HCT116 (cell line): ENCODE measurements around the gene CYP11A1. TPM values are rescaled to one million over a fixed set of nuclear protein-coding genes. Genes with fewer than 3 reads are reported as not detected.

Experiments used
- ATAC-seq: fragments of 200-7000 bp; cut with Tn5 transposase; 2 replicates; pipeline ENCODE4 v1.9.1; 2020; ENCODE audit warnings: mild to moderate bottlenecking, moderate library complexity
- BruUV-seq: library from RNA; stranded (reverse); fragments of 400-500 nt; replicated peaks from 2 replicates; lab custom pipeline; 2021; lab: Mats Ljungman, UMichigan
- CTCF ChIA-PET: fragments of 300-600 bp; sonication (Branson Sonifier 250); formaldehyde crosslinking; loops from one replicate; lab custom pipeline; 2021; ENCODE audit warnings: antibody characterized with exemption; lab: Charles Lee
- POLR2A ChIA-PET: fragments of 300-600, 350-600 bp; sonication (Branson Sonifier 250); formaldehyde crosslinking; loops from one replicate; lab custom pipeline; 2021; ENCODE audit warnings: antibody characterized with exemption; lab: Charles Lee
- RAD21 ChIA-PET, 2 experiments: fragments of 300-600 bp; sonication (Branson Sonifier 250); formaldehyde crosslinking; loops; one replicate each; lab custom pipeline; 2023; ENCODE audit warnings: low total read pairs in 2 of 2; ENCODE audit not compliant: uncharacterized antibody in 2 of 2, unreplicated experiment in 2 of 2, low non-redundant PET in 1 of 2; lab: Charles Lee
- DNase-seq: peaks from one replicate; pipeline ENCODE4 v3.0.0-alpha.2; 2010; ENCODE audit warnings: low read depth, low spot score
- H2AFZ ChIP-seq: fragments of 200-600 bp; shearing (Covaris generic), sonication (generic); 2 replicates; pipeline ENCODE4 v1.6.1; 2017; ENCODE audit warnings: low read depth, mixed run types, mixed read lengths, antibody characterized with exemption, low read length; ENCODE audit not compliant: poor library complexity, severe bottlenecking
- H3K27ac ChIP-seq: 2 replicates; pipeline ENCODE4 v1.5.1; 2012; ENCODE audit warnings: low read depth, low read length
- H3K27me3 ChIP-seq: fragments of 200-600 bp; sonication (generic); 2 replicates; pipeline ENCODE4 v1.6.1; 2016; ENCODE audit warnings: mixed run types, low read length, mixed read lengths; ENCODE audit not compliant: insufficient read depth
- H3K36me3 ChIP-seq, 2 experiments: fragments of 200-500 bp in 1 of 2; fragments of 200-600 bp in 1 of 2; sonication (Bioruptor generic) in 1 of 2; sonication (generic) in 1 of 2; 2 replicates each; pipeline versions ENCODE4 v1.5.1 to v1.6.1; 2014 to 2016; ENCODE audit warnings: low read length in 2 of 2, inconsistent platforms in 1 of 2, mixed read lengths in 1 of 2, mixed run types in 1 of 2; ENCODE audit not compliant: insufficient read depth in 2 of 2, control insufficient read depth in 1 of 2
- H3K4me1 ChIP-seq, 2 experiments: fragments of 200-600 bp in 1 of 2; sonication (generic) in 1 of 2; 2 replicates each; pipeline versions ENCODE4 v1.5.1 to v1.6.1; 2012 to 2017; ENCODE audit warnings: low read length in 2 of 2, inconsistent platforms in 1 of 2, mild to moderate bottlenecking in 1 of 2, mixed read lengths in 1 of 2, mixed run types in 1 of 2, moderate library complexity in 1 of 2; ENCODE audit not compliant: insufficient read depth in 2 of 2, control insufficient read depth in 1 of 2
- H3K4me2 ChIP-seq: fragments of 200-600 bp; sonication (generic); 2 replicates; pipeline ENCODE4 v1.6.1; 2017; ENCODE audit warnings: mixed run types, low read length, mixed read lengths
- H3K4me3 ChIP-seq, 2 experiments: fragments of 200-600 bp in 1 of 2; sonication (generic) in 1 of 2; replicated peaks in 1 of 2; 2 replicates each; pipeline ENCODE4 v1.5.1; 2011 to 2016; ENCODE audit warnings: low read length in 2 of 2, control low read depth in 1 of 2, low read depth in 1 of 2, mild to moderate bottlenecking in 1 of 2, mixed read lengths in 1 of 2, mixed run types in 1 of 2
- H3K79me2 ChIP-seq: fragments of 200-600 bp; sonication (generic); 2 replicates; pipeline ENCODE4 v1.6.1; 2017; ENCODE audit warnings: mild to moderate bottlenecking, mixed run types, low read length, moderate library complexity, mixed read lengths; ENCODE audit not compliant: insufficient read depth
- H3K9ac ChIP-seq: fragments of 200-600 bp; sonication (generic); 2 replicates; pipeline ENCODE4 v1.6.1; 2016; ENCODE audit warnings: low read length, mixed read lengths
- H3K9me2 ChIP-seq: fragments of 200-600 bp; sonication (generic), shearing (Covaris generic); 2 replicates; pipeline ENCODE4 v1.6.1; 2017; ENCODE audit warnings: mixed run types, mild to moderate bottlenecking, moderate library complexity; ENCODE audit not compliant: insufficient read depth
- H3K9me3 ChIP-seq, 2 experiments: fragments of 200-500 bp in 1 of 2; fragments of 200-600 bp in 1 of 2; sonication (Bioruptor generic) in 1 of 2; sonication (generic) in 1 of 2; 2 replicates each; pipeline ENCODE4 v1.6.1; 2014 to 2017; ENCODE audit warnings: low read length in 2 of 2, mixed read lengths in 2 of 2, inconsistent platforms in 1 of 2, low read depth in 1 of 2, mild to moderate bottlenecking in 1 of 2, mixed run types in 1 of 2, moderate library complexity in 1 of 2; ENCODE audit not compliant: control insufficient read depth in 1 of 2, insufficient read depth in 1 of 2
- H4K20me1 ChIP-seq: fragments of 200-600 bp; sonication (generic), shearing (Covaris generic); 2 replicates; pipeline ENCODE4 v1.6.1; 2017; ENCODE audit warnings: mixed run types, mild to moderate bottlenecking, moderate library complexity; ENCODE audit not compliant: insufficient read depth
- CBX3 ChIP-seq: IDR thresholded peaks from 2 replicates; pipeline ENCODE4 v1.6.1; 2012; ENCODE audit warnings: low read depth
- CEBPB ChIP-seq: IDR thresholded peaks from 2 replicates; pipeline ENCODE4 v1.6.1; 2012; ENCODE audit warnings: low read depth
- EGR1 ChIP-seq: IDR thresholded peaks from 2 replicates; pipeline ENCODE4 v1.6.1; 2012; ENCODE audit warnings: low read depth
- ELF1 ChIP-seq: IDR thresholded peaks from 2 replicates; pipeline ENCODE4 v1.6.1; 2012; ENCODE audit warnings: low read depth, borderline replicate concordance
- EZH2 ChIP-seq: fragments of 200-600 bp; sonication (generic); IDR thresholded peaks from 2 replicates; pipeline ENCODE4 v1.6.1; 2017; ENCODE audit warnings: antibody characterized with exemption, mixed run types
- EZH2phosphoT487 ChIP-seq: fragments of 200-600 bp; IDR thresholded peaks from 2 replicates; pipeline ENCODE4 v1.6.1; 2018; ENCODE audit warnings: antibody characterized with exemption, borderline replicate concordance
- JUND ChIP-seq: IDR thresholded peaks from 2 replicates; pipeline ENCODE4 v1.6.1; 2012
- POLR2A ChIP-seq: IDR thresholded peaks from 2 replicates; pipeline ENCODE4 v1.7.0; 2011; ENCODE audit warnings: borderline replicate concordance; ENCODE audit not compliant: insufficient read depth, insufficient read length; ENCODE audit errors: extremely low read depth
- POLR2AphosphoS5 ChIP-seq: IDR thresholded peaks from 2 replicates; pipeline ENCODE4 v1.6.1; 2011; ENCODE audit warnings: mild to moderate bottlenecking, low read depth, low read length, moderate library complexity
- RAD21 ChIP-seq: IDR thresholded peaks from 2 replicates; pipeline ENCODE4 v1.6.1; 2012; ENCODE audit warnings: low read depth, mild to moderate bottlenecking
- SIN3A ChIP-seq: IDR thresholded peaks from 2 replicates; pipeline ENCODE4 v1.6.1; 2012; ENCODE audit warnings: low read depth
- SRF ChIP-seq: IDR thresholded peaks from 2 replicates; pipeline ENCODE4 v1.6.1; 2012; ENCODE audit warnings: low read depth
- TCF7L2 ChIP-seq: IDR thresholded peaks from 2 replicates; pipeline ENCODE4 v1.7.0; 2011; ENCODE audit warnings: borderline replicate concordance, inconsistent platforms; ENCODE audit not compliant: insufficient read depth, insufficient read length; ENCODE audit errors: extremely low read depth
- YY1 ChIP-seq: IDR thresholded peaks from 2 replicates; pipeline ENCODE4 v1.6.1; 2011; ENCODE audit warnings: low read length, low read depth, moderate library complexity, mild to moderate bottlenecking; ENCODE audit not compliant: insufficient replicate concordance; ENCODE audit errors: extremely low read depth
- ZFX ChIP-seq: fragments of 450-650 bp; IDR thresholded peaks from 2 replicates; pipeline ENCODE4 v1.6.1; 2017
- ZNF274 ChIP-seq: fragments of 200-500 bp; sonication (Bioruptor generic); IDR thresholded peaks from 2 replicates; pipeline ENCODE4 v1.6.1; 2014; ENCODE audit warnings: mild to moderate bottlenecking, low read depth, low read length, inconsistent platforms
- intact Hi-C: fragments of 100-400 bp; cut with micrococcal nuclease; formaldehyde crosslinking; loops from 2 replicates; pipeline ENCODE4 v1.10.0; 2022
- total RNA-seq: library from RNA; stranded (reverse); gene quantifications from one replicate; pipeline ENCODE4 v1.2.1, GENCODE V29; 2021; ENCODE audit not compliant: unreplicated experiment
- TF ChIP-seq, protein P1 (sequence below), 3 experiments: fragments of 200-600 bp in 1 of 3; sonication (generic) in 1 of 3; IDR thresholded peaks in 2 of 3; conservative IDR thresholded peaks in 1 of 3; 2 replicates each; pipeline ENCODE4 v1.5.1; 2012 to 2017; ENCODE audit warnings: low read depth in 2 of 3, low read length in 2 of 3, antibody characterized with exemption in 1 of 3, borderline replicate concordance in 1 of 3, control low read depth in 1 of 3, mild to moderate bottlenecking in 1 of 3, mixed read lengths in 1 of 3, mixed run types in 1 of 3, moderate library complexity in 1 of 3; ENCODE audit not compliant: insufficient read depth in 1 of 3
- TF ChIP-seq, protein P2 (sequence below): IDR thresholded peaks from 2 replicates; pipeline ENCODE4 v1.6.1; 2012
- TF ChIP-seq, protein P3 (sequence below): IDR thresholded peaks from 2 replicates; pipeline ENCODE4 v1.6.1; 2012

The CYP11A1 gene
- total RNA-seq, 1 experiment from 2014 or later: 0.57 TPM

DNA sequence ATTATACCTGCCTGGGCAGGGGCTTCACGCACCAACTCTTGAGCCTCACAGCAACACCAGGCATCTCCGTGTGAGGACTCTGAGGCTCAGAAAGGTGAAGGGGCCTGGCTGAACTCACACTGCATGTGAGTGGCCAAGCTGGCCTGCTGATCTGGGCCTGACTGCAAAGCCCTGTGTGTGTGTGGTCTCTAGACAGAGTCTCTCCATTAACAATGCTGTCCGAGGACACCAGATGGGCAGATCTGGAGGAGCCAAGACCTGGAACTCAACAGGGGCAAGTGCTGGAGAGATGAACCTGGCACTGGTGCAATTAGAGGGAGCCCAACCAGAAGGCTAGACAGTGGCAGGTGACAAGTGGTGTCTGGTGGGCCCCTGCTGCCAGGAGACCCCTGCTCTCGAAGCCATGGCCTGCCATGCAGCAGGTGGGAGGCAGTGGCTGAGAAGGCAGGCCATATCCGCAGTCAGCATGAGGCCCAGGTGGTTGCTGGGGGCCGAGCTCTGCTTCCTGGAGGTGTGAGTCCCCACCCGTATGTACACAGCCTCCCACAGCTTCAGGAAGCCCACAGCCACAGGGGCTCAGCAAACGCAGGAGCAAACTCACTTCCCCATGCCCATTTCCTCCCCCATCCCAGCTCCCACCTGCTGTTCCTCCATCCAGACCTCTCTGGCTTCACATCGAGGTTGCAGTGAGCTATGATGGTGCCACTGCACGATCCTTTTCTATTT, 39.0 kb downstream of the CYP11A1 start:
- ChIA-PET CTCF (interaction anchor here (1.3 kb wide), 1 partner anchor 17 kb away, joined by 3 read pairs; no protein-coding TSS in a partner anchor), RAD21 (no interaction called here), POLR2A (no interaction called here)
- no peaks in the 10 kb centered on the region for H3K27me3 ChIP-seq
- H4K20me1 ChIP-seq: no peaks in the 10 kb centered on the region
- H3K36me3 ChIP-seq: no peaks in the 10 kb centered on the region
- no peak overlapping the region for H2AFZ ChIP-seq
- H3K9me2 ChIP-seq: no peaks in the 10 kb centered on the region
- no TSS peak for BruUV-seq
- H3K9me3 ChIP-seq: no peaks in the 10 kb centered on the region
- H3K4me1 ChIP-seq: no peaks in the 10 kb centered on the region
- ATAC-seq: no peak
- intact Hi-C loops: no loop called here
- H3K4me2 ChIP-seq: no peak overlapping the region
- no peak for DNase-seq
- H3K27ac ChIP-seq: no peak overlapping the region
- TF ChIP-seq JUND: no peak
- TF ChIP-seq POLR2AphosphoS5: no peak
- no peak for TF ChIP-seq CBX3
- no peak for TF ChIP-seq SRF
- no peak for TF ChIP-seq ZNF274
- TF ChIP-seq POLR2A: no peak
- TF ChIP-seq ZFX: no peak
- TF ChIP-seq, all 23 proteins: peak for 0
- no peak overlapping the region for H3K9ac ChIP-seq
- H3K4me3 ChIP-seq: no peak overlapping the region
- H3K79me2 ChIP-seq: no peaks in the 10 kb centered on the region

DNA sequence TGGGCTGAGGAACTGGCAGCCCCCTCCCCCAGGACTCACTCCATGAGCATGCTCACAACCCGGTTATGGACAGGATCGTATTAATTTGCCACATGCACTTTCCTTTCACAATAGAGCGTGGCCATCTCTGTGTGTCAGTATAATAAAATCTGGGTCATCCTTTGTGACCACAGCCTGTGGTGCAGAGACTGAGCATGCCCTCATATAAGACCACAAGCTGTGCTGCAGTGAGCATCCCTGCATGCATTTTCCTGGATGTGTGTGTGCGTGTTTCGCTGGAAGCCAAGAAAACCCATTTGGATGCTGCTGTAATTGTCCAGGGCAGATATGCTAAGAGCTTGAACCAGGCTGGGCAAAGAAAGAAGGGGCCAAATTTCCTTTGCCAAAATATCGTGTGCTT, 39.7 kb downstream of the CYP11A1 start:
- Histone ChIP-seq H3K4me1 (no peaks in the 10 kb centered on the region), H4K20me1 (no peaks in the 10 kb centered on the region), H2AFZ (no peak overlapping the region), H3K9me3 (no peaks in the 10 kb centered on the region), H3K4me3 (no peak overlapping the region), H3K9me2 (no peaks in the 10 kb centered on the region), H3K9ac (no peak overlapping the region), H3K27me3 (no peaks in the 10 kb centered on the region), H3K79me2 (no peaks in the 10 kb centered on the region), H3K36me3 (no peaks in the 10 kb centered on the region), H3K27ac (no peak overlapping the region), H3K4me2 (no peak overlapping the region)
- no TSS peak for BruUV-seq
- ChIA-PET CTCF (interaction anchor here (1.3 kb wide), 1 partner anchor 16 kb away, joined by 3 read pairs; no protein-coding TSS in a partner anchor), RAD21 (interaction anchor here in 1 of 2 experiments (0.7 kb wide), 1 partner anchor 145 kb away, joined by 3 read pairs; no protein-coding TSS in a partner anchor), POLR2A (no interaction called here)
- ATAC-seq (no peak), DNase-seq (no peak)
- intact Hi-C loops: no loop called here
- TF ChIP-seq, protein P1, sequence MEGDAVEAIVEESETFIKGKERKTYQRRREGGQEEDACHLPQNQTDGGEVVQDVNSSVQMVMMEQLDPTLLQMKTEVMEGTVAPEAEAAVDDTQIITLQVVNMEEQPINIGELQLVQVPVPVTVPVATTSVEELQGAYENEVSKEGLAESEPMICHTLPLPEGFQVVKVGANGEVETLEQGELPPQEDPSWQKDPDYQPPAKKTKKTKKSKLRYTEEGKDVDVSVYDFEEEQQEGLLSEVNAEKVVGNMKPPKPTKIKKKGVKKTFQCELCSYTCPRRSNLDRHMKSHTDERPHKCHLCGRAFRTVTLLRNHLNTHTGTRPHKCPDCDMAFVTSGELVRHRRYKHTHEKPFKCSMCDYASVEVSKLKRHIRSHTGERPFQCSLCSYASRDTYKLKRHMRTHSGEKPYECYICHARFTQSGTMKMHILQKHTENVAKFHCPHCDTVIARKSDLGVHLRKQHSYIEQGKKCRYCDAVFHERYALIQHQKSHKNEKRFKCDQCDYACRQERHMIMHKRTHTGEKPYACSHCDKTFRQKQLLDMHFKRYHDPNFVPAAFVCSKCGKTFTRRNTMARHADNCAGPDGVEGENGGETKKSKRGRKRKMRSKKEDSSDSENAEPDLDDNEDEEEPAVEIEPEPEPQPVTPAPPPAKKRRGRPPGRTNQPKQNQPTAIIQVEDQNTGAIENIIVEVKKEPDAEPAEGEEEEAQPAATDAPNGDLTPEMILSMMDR (IDR thresholded peaks at IDR 0.05 in 2 of 3, conservative IDR thresholded peaks at IDR 0.05 in 1 of 3; ENCODE audit: borderline replicate concordance in 1 of 3, insufficient read depth in 1 of 3, low read depth in 2 of 3, low read length in 2 of 3): no peak
- TF ChIP-seq, protein P2, sequence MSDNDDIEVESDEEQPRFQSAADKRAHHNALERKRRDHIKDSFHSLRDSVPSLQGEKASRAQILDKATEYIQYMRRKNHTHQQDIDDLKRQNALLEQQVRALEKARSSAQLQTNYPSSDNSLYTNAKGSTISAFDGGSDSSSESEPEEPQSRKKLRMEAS: no peak
- TF ChIP-seq EGR1 (no peak), EZH2phosphoT487 (no peak), ZNF274 (no peak), TCF7L2 (no peak), CBX3 (no peak), CEBPB (no peak), EZH2 (no peak), JUND (no peak), ELF1 (no peak), SIN3A (no peak), ZFX (no peak), SRF (no peak), RAD21 (no peak), YY1 (no peak)
- TF ChIP-seq, protein P3, sequence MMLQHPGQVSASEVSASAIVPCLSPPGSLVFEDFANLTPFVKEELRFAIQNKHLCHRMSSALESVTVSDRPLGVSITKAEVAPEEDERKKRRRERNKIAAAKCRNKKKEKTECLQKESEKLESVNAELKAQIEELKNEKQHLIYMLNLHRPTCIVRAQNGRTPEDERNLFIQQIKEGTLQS: no peak
